WTC11 (cell line): ENCODE results near the gene QSOX2. TPM values are rescaled to one million over a fixed set of nuclear protein-coding genes. Genes with fewer than 3 reads are reported as not detected.

Experiments
- AFF4 ChIP-seq: sonication (generic); formaldehyde crosslinking; IDR thresholded peaks from 2 replicates; pipeline ENCODE4 v1.8.1; 2023; ENCODE audit warnings: mild to moderate bottlenecking, missing genetic modification reagents, borderline replicate concordance
- ATF1 ChIP-seq: sonication (generic); formaldehyde crosslinking; IDR thresholded peaks from 2 replicates; pipeline ENCODE4 v1.8.1; 2023; ENCODE audit warnings: mild to moderate bottlenecking, moderate library complexity, missing genetic modification reagents
- CTCF ChIP-seq: fragments of 200-600 bp; IDR thresholded peaks from 2 replicates; pipeline ENCODE4 v1.8.0; 2022; ENCODE audit warnings: antibody characterized with exemption
- E2F1 ChIP-seq: sonication (generic); formaldehyde crosslinking; IDR thresholded peaks from 2 replicates; pipeline ENCODE4 v1.8.0; 2022; ENCODE audit warnings: mild to moderate bottlenecking, missing genetic modification reagents
- ETV6 ChIP-seq: sonication (generic); formaldehyde crosslinking; IDR thresholded peaks from 2 replicates; pipeline ENCODE4 v1.8.1; 2022; ENCODE audit warnings: mild to moderate bottlenecking, missing genetic modification reagents
- FOXP4 ChIP-seq: sonication (generic); formaldehyde crosslinking; IDR thresholded peaks from 2 replicates; pipeline ENCODE4 v1.8.0; 2022; ENCODE audit warnings: mild to moderate bottlenecking, missing genetic modification reagents
- GABPB1 ChIP-seq: sonication (generic); formaldehyde crosslinking; IDR thresholded peaks from 2 replicates; pipeline ENCODE4 v1.8.1; 2023; ENCODE audit warnings: mild to moderate bottlenecking, missing genetic modification reagents
- HMGA2 ChIP-seq: fragments of 250-450 bp; sonication (Bioruptor Pico); IDR thresholded peaks from 2 replicates; pipeline ENCODE4 v1.4.0; 2021; ENCODE audit warnings: mild to moderate bottlenecking, moderate library complexity
- JAZF1 ChIP-seq: fragments of 250-450 bp; sonication (Bioruptor Pico); IDR thresholded peaks from 2 replicates; pipeline ENCODE4 v1.9.0; 2021; ENCODE audit warnings: moderate library complexity, mild to moderate bottlenecking, inconsistent platforms
- MAX ChIP-seq: sonication (generic); formaldehyde crosslinking; IDR thresholded peaks from 2 replicates; pipeline ENCODE4 v1.8.0; 2022; ENCODE audit warnings: mild to moderate bottlenecking, missing genetic modification reagents
- NFYB ChIP-seq: sonication (generic); formaldehyde crosslinking; conservative IDR thresholded peaks from 2 replicates; pipeline ENCODE4 v1.8.0; 2022; ENCODE audit warnings: low read depth, missing genetic modification reagents
- NR2C2 ChIP-seq: sonication (generic); formaldehyde crosslinking; IDR thresholded peaks from 2 replicates; pipeline ENCODE4 v1.8.0; 2022; ENCODE audit warnings: mild to moderate bottlenecking, missing genetic modification reagents
- NR3C1 ChIP-seq: sonication (generic); formaldehyde crosslinking; conservative IDR thresholded peaks from 2 replicates; pipeline ENCODE4 v1.8.1; 2023; ENCODE audit warnings: low read depth, mild to moderate bottlenecking, missing genetic modification reagents
- PREB ChIP-seq: sonication (generic); formaldehyde crosslinking; IDR thresholded peaks from 2 replicates; pipeline ENCODE4 v1.8.1; 2022; ENCODE audit warnings: mild to moderate bottlenecking, missing genetic modification reagents, moderate library complexity, borderline replicate concordance
- SMAD3 ChIP-seq: sonication (generic); formaldehyde crosslinking; IDR thresholded peaks from 2 replicates; pipeline ENCODE4 v1.8.0; 2022; ENCODE audit warnings: missing genetic modification reagents, mild to moderate bottlenecking, borderline replicate concordance
- SOX15 ChIP-seq: fragments of 250-450 bp; sonication (Bioruptor Pico); IDR thresholded peaks from 2 replicates; pipeline ENCODE4 v1.9.0; 2021; ENCODE audit warnings: mild to moderate bottlenecking
- USF2 ChIP-seq: sonication (generic); formaldehyde crosslinking; IDR thresholded peaks from 2 replicates; pipeline ENCODE4 v1.8.1; 2023; ENCODE audit warnings: mild to moderate bottlenecking, missing genetic modification reagents, moderate library complexity
- ZBTB43 ChIP-seq: sonication (generic); formaldehyde crosslinking; IDR thresholded peaks from 2 replicates; pipeline ENCODE4 v1.8.1; 2023; ENCODE audit warnings: mild to moderate bottlenecking, missing genetic modification reagents
- ZMAT4 ChIP-seq: fragments of 250-450 bp; sonication (Bioruptor Pico); IDR thresholded peaks from 2 replicates; pipeline ENCODE4 v1.9.0; 2021; ENCODE audit warnings: mild to moderate bottlenecking
- ZNF138 ChIP-seq: sonication (generic); formaldehyde crosslinking; conservative IDR thresholded peaks from 2 replicates; pipeline ENCODE4 v1.8.1; 2022; ENCODE audit warnings: mild to moderate bottlenecking, moderate library complexity, missing genetic modification reagents
- ZNF232 ChIP-seq: sonication (generic); formaldehyde crosslinking; IDR thresholded peaks from 2 replicates; pipeline ENCODE4 v1.8.0; 2022; ENCODE audit warnings: mild to moderate bottlenecking, missing genetic modification reagents
- ZNF263 ChIP-seq: sonication (generic); formaldehyde crosslinking; IDR thresholded peaks from 2 replicates; pipeline ENCODE4 v1.8.1; 2022; ENCODE audit warnings: low read depth, mild to moderate bottlenecking, moderate library complexity, missing genetic modification reagents
- ZNF317 ChIP-seq: sonication (generic); formaldehyde crosslinking; IDR thresholded peaks from 2 replicates; pipeline ENCODE4 v1.8.1; 2023; ENCODE audit warnings: low read depth, mild to moderate bottlenecking, moderate library complexity, missing genetic modification reagents, borderline replicate concordance
- ZNF416 ChIP-seq: fragments of 250-450 bp; sonication (Bioruptor Pico); IDR thresholded peaks from 2 replicates; pipeline ENCODE4 v1.9.0; 2021; ENCODE audit warnings: mild to moderate bottlenecking, inconsistent platforms
- ZNF671 ChIP-seq: fragments of 250-450 bp; sonication (Bioruptor Pico); IDR thresholded peaks from 2 replicates; pipeline ENCODE4 v1.8.0; 2021; ENCODE audit warnings: mild to moderate bottlenecking
- total RNA-seq: library from RNA; stranded (reverse); gene quantifications from 3 replicates; pipeline ENCODE4 v1.2.3, GENCODE V29; 2021

QSOX2 gene
- total RNA-seq, 1 experiment from 2014 or later: 33.2 TPM

GRCh38 chr9:136201609-136202453 is 43.8 kb downstream of the QSOX2 start (continued):
- TF ChIP-seq NR3C1 (CRISPR knock-in tag) (no peak), ZNF671 (no peak), NFYB (CRISPR knock-in tag) (peak; percentile 26; the same call in 1 of the 2 replicates), E2F1 (CRISPR knock-in tag) (no peak), SOX15 (CRISPR knock-in tag) (no peak), ZNF416 (CRISPR knock-in tag) (no peak), ZNF138 (CRISPR knock-in tag) (no peak), USF2 (CRISPR knock-in tag) (no peak; the same call in 1 of the 2 replicates), ATF1 (CRISPR knock-in tag) (no peak), ZMAT4 (CRISPR knock-in tag) (no peak), ZBTB43 (CRISPR knock-in tag) (no peak), FOXP4 (CRISPR knock-in tag) (peak; percentile 92), ZNF263 (CRISPR knock-in tag) (no peak), NR2C2 (CRISPR knock-in tag) (no peak), ETV6 (CRISPR knock-in tag) (peak; percentile 38; the same call in 1 of the 2 replicates), SMAD3 (no peak), AFF4 (CRISPR knock-in tag) (no peak), PREB (CRISPR knock-in tag) (no peak), HMGA2 (CRISPR knock-in tag) (no peak), ZNF317 (CRISPR knock-in tag) (no peak), JAZF1 (CRISPR knock-in tag) (no peak), GABPB1 (CRISPR knock-in tag) (no peak), CTCF (no peak), ZNF232 (CRISPR knock-in tag) (no peak), MAX (CRISPR knock-in tag) (peak; percentile 18; the same call in 1 of the 2 replicates)
